ENCODE results near the gene SUGP1.

Gene SUGP1

GRCh38 chr19:19338082-19338481 lies 17.8 kb upstream of the SUGP1 start:
- no peak for DNase-seq

GRCh38 chr19:19337120-19337519 lies 16.8 kb upstream of the SUGP1 start:
- DNase-seq, result no peak

DNA sequence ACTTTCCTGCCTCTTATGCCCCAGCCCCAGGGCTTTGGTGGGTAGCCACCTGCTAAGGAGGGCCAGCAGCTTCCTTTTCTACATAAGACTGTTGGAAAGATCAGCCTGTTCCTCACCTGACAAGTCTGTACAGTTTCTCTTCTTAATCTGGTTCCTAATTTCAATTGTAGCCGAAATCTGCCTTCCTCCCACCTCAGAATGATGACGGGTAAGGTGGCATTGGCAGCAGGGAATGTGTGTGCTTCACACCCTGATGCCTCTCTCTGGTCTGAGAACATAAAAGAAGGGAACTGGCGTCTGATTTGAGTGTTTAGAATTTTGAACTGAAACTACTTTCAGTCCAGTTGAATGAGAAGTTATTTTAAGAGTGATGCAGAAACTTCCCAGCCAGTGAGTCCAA lies 16.3 kb upstream of the SUGP1 start:
- DNase-seq, result no peak

DNA sequence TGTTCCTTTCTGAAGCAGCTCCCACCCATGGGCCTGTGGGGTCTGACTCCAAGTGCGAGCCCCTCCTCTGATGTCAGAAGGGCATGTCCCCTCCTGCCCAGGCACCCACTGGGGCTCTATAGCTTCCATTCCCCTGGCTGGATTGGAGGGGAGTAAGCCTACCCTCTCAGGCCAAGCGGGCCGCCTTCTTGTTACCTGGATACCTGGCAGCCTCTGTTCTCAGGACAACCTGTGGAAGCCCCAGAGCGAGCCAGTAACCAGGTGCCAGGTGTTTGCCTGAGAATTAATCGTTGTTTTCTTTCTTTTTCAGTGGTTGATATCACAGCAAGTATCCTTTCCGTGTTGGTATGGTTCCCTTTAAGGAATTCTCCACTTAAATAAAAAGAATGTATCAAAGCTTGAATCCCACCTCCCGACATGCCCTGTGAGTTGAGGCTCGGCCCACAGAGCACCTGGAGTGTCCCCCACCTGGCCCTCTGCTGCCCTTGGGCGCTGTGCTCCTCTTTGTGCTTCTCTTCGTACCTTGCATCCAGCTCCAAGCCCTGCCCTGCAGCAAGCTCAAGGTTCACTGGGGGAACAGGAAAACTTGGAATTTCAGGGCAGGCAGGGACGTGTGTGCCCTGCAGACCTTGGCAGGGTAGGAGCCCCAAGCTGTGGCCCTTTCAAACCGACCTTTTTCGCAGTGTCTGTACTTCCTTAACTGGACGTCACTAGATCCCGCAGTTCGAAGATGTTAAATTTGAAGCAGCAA lies 15.3 kb upstream of the SUGP1 start:
- DNase-seq, result no peak

DNA sequence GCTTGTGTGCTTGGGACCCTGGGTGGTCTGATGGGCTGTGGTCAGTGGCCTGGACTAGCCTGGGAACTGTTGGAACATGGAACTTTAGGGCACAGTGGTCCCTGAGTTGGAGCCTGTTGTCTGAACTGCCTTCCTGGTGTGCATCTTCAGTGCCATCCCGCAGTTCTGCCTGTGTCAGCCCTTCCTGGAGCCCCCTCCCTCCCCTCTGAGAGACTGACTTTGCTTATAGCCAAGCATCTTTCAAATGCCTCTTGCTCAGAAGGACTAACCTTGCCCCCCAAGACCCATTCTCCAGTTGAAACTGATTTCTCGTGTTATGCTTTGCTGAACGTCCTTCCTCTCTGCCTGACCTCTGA lies 14.7 kb upstream of the SUGP1 start:
- no peak for DNase-seq

GRCh38 chr19:19334063-19334988 lies 14.0 kb upstream of the SUGP1 start:
- no peak for DNase-seq

- DNase-seq, result no peak
Observed at GRCh38 chr19:19329126-19329525, 8.8 kb upstream of the SUGP1 start.

DNA sequence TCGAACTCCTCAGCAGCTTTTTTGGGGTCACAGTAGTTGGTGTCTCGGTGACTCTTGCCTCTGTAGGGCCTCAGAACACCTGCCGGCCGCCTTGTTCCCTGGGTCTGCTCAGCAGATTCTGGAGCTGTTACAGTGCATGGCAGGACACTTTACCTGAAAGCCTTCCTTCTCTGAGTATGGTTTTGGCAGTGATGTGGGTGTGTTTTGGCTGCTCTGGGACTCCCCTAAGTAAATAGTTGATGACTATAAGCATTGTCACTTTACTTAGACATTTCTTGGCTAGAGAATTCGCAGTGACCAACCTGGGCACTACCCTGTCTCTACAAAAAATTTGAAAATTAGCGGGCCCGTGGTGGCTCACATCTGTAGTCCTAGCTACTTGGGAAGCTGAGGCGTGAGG lies 7.4 kb upstream of the SUGP1 start:
- no peak for DNase-seq

DNA sequence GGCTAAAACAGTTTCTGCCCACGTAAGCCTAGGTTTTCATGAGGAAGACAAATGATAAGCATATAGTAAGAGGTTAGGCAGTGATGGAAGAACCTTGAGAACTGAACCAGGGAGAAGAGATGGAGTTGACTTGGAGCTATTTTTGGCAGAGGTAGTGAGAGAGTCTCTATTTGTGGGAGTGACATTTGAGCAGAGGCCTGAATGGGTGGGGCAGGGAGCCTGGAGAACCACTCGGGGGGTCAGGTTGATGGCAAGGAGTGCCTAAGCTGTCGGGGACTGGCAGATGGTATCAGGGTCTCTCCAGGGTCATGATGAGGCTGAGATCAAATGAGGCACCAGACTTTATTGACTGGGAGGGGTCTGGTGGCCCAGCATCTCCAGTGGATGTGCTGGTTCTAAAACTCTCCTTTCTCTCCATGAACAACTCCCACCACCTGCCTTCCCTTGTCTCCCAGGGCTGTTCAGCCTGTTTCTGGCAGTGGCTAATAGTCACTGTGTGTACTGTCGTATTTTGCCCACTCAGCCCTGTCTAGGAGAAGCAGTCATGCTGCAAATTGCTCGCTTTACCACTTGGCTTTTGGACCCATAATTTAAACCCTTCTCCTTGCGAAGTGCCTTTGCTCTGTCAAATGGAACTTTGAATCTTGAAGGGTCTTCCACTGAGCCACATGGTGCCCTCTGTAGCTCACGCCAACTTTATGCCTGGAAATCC lies 3.9 kb upstream of the SUGP1 start:
- DNase-seq, result no peak

- no peak for DNase-seq
Observed at GRCh38 chr19:19321141-19321577, 850 bp upstream of the SUGP1 start.

- no peak for DNase-seq
Observed at GRCh38 chr19:19319732-19320360, 463 bp downstream of the SUGP1 start.

DNA sequence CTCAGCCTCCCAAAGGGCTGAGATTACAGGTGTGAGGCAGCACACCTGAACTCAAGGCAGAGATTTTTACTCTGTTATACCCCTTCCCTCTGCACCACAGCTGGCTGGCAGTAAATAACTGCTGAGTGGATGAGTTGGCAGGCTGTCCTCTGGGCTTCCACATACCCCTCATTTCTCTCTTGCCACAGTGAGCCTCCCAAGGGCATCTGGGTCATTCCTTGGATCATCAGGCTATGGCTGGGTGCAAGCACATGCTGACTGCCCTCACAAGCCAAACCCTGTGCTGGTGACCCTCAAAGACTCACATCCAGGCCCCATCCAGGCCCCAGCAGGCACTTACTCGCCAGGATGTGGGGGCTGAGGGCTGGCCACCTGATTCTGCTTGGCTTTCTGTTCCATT lies 4.2 kb downstream of the SUGP1 start:
- no peak for DNase-seq

- no peak for DNase-seq
Observed at GRCh38 chr19:19315444-19315843, 4.9 kb downstream of the SUGP1 start.

- DNase-seq, result no peak
Observed at GRCh38 chr19:19308373-19308772, 11.9 kb downstream of the SUGP1 start.

DNA sequence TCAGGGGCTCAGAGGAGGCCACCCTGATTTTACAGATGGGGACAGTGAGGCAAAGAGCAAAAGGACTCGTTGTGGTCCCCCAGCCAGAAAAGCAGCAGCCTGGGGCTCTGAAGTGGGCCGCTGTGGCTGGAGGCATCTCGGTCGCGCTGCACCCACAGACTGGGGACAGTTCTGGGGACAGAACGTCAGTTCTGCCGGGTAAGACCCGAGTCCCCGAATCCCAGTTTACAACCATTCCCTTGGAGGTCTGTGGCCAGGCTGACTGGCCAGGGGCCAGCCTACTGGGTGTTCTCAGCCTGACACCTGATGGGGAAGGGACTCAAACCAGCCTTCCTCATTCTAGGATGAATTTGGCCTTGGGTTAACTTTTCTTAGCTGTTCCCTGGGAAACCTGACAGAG lies 14.1 kb downstream of the SUGP1 start:
- no peak for DNase-seq

- no peak for DNase-seq
Observed at GRCh38 chr19:19305696-19306095, 14.6 kb downstream of the SUGP1 start.

GRCh38 chr19:19305066-19305465 lies 15.2 kb downstream of the SUGP1 start:
- no peak for DNase-seq

GRCh38 chr19:19304186-19304965 lies 15.9 kb downstream of the SUGP1 start:
- DNase-seq, result no peak

- no peak for DNase-seq
Observed at GRCh38 chr19:19303411-19303810, 16.9 kb downstream of the SUGP1 start.

DNA sequence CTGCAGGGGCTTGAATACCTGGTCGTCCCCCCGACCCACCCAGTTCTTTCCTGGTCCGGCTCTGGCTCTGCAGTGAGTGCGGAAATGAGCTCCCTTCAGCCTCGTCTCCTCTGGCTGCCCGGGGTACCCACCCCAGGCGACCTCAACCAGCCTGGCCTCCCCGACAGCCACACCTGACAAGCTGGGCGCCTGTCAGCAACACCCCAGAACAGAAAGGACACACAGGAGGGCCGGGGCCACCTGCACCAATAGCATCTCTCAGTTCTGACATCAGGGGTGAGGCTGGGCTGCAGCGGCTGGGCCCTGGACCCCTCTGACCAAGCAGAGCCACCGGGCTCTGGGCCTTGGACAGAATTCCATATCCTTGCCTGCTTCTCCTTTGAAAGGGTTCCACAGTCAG lies 19.7 kb downstream of the SUGP1 start:
- DNase-seq, result no peak

- no peak for DNase-seq
Observed at GRCh38 chr19:19297759-19298158, 22.6 kb downstream of the SUGP1 start.

DNA sequence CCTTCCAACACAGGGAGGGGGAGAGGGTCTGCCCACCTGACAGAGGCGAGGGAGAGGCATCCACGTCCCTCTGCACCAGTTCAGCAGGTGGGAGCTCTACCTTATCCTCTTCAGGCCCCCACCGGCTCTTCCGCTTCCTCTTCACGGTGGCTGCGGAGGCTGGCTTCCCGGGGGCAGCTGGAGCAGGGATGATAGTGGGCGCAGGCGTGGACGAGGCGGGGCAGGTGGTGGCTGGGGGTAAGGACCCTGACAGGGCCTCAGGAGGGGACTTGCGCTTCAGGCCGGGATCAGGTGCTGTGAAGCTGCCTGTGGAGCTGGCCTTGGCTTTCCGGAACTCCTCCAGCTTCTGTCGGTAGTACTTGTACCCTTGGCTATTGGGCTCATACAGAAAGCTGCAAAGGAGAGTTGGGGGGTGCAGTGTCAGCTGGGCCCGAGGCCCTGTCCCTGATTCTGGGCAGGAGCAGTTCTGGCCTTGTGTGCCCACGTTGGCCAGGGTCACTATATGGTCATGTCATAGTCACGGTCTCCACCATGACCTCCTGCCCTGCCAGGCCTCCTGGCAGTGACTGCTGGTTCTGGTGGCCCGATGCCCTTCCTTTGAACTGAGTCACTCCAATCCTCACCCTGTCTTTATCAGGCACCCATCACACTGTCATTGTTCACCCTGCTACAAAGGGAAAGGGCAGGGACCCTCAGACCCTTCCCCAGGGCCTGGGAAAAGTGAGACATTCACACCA lies 23.2 kb downstream of the SUGP1 start:
- no peak for DNase-seq

Measured in NCI-H226 (cell line).